ENCODE measurements around the gene ARHGAP22.
A peak's percentile ranks its signal among the peaks of the same experiment; 100 is the strongest.

Gene ARHGAP22

DNA sequence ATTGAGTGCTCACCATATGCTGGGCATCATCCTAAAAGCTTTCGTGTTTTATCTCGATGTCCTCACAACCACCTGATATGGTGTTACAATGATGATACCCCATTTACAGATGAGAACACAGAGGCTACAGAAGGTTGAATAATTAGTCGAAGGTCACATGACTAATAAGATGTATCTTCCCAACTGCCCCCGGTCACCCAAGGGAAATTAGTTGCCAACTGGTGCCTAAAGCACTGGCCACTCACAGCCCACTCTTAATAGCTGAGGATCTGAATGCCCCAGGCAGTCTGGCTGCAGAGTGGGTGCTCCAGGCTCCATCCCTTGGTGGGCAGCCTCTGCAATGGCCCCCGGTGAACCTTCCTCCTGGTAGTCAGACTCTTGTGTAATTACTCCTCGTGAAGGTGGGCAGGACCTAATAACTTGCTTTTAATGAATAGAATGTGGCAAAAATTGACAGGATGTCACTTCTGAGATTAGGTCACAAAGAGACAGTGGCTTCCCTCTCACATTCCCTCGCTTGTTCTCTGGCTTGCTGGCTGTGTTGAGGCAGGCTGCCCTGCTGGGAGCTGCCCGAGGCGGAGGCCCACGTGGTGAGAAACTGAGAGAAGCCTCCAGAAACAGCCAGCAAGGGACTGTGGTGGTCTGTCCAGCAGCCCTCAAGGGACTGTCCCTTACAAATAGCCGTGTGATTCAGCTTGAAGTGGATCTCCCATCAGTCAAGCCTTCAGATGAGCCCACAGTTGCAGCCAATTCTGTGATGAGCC is 109.4 kb downstream of the ARHGAP22 start:
- DNase-seq = no peak
- H3K4me2 ChIP-seq (ENCODE audit: low read depth, low read length) = no peak overlapping the region
- H3K4me3 ChIP-seq (ENCODE audit: low read length) = no peak overlapping the region
- H3K27me3 ChIP-seq (replicated peaks; ENCODE audit: insufficient read depth, low read length) = no peaks in the 10 kb centered on the region
- H3K9me2 ChIP-seq (replicated peaks; ENCODE audit: insufficient read depth, low read length) = no peaks in the 10 kb centered on the region
- peaks cover 12% of the 10 kb centered on the region for H3F3A ChIP-seq (ENCODE audit: insufficient read depth, low read length)
- no peaks in the 10 kb centered on the region for H3K36me3 ChIP-seq (replicated peaks; ENCODE audit: insufficient read depth, low read length)
- H3K9me3 ChIP-seq (replicated peaks; ENCODE audit: insufficient read depth, low read length) = no peaks in the 10 kb centered on the region
- TF ChIP-seq EZH2phosphoT487 (IDR thresholded peaks at IDR 0.05; ENCODE audit: low read length) (no peak), EZH2 (optimal IDR thresholded peaks at IDR 0.05; ENCODE audit: low read depth, low read length) (no peak)
- TF ChIP-seq, protein P1, sequence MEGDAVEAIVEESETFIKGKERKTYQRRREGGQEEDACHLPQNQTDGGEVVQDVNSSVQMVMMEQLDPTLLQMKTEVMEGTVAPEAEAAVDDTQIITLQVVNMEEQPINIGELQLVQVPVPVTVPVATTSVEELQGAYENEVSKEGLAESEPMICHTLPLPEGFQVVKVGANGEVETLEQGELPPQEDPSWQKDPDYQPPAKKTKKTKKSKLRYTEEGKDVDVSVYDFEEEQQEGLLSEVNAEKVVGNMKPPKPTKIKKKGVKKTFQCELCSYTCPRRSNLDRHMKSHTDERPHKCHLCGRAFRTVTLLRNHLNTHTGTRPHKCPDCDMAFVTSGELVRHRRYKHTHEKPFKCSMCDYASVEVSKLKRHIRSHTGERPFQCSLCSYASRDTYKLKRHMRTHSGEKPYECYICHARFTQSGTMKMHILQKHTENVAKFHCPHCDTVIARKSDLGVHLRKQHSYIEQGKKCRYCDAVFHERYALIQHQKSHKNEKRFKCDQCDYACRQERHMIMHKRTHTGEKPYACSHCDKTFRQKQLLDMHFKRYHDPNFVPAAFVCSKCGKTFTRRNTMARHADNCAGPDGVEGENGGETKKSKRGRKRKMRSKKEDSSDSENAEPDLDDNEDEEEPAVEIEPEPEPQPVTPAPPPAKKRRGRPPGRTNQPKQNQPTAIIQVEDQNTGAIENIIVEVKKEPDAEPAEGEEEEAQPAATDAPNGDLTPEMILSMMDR (IDR thresholded peaks at IDR 0.05; ENCODE audit: low read length) = no peak
- no peak overlapping the region for H2AFZ ChIP-seq (ENCODE audit: low read length)
- peaks cover 10% of the 10 kb centered on the region for H3K4me1 ChIP-seq (ENCODE audit: low read length)
- no peak overlapping the region for H3K9ac ChIP-seq (ENCODE audit: low read length)
- H3K79me2 ChIP-seq (ENCODE audit: low read length) = no peaks in the 10 kb centered on the region
- no peak overlapping the region for H3K27ac ChIP-seq (ENCODE audit: low read length)
- H4K20me1 ChIP-seq (ENCODE audit: insufficient read depth, low read length) = no peaks in the 10 kb centered on the region

DNA sequence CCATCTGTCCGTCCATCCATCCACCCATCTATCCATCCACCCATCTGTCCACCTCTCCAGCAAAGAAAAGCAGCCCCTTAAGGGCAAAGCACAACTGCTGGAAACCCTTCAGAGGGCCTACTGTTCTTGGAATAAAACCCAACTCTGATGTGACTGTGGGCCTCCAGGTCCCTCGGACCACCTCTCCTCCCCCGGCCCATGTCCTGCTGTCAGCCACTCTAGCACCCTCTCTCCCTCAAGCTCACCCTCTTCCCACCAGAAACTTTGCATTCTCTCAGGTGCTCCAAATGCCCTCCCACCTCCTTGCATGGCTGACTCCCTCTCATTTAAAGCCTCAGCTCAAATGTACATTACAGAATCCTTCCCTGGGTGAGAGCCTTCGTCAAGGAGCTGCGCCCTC is 110.3 kb downstream of the ARHGAP22 start:
- no peak overlapping the region for H3K4me3 ChIP-seq (ENCODE audit: low read length)
- H3K79me2 ChIP-seq (ENCODE audit: low read length) = no peaks in the 10 kb centered on the region
- peaks cover 10% of the 10 kb centered on the region for H3K4me1 ChIP-seq (ENCODE audit: low read length)
- no peaks in the 10 kb centered on the region for H3K9me2 ChIP-seq (replicated peaks; ENCODE audit: insufficient read depth, low read length)
- no peaks in the 10 kb centered on the region for H3K27me3 ChIP-seq (replicated peaks; ENCODE audit: insufficient read depth, low read length)
- no peaks in the 10 kb centered on the region for H4K20me1 ChIP-seq (ENCODE audit: insufficient read depth, low read length)
- TF ChIP-seq EZH2phosphoT487 (IDR thresholded peaks at IDR 0.05; ENCODE audit: low read length) (no peak), EZH2 (optimal IDR thresholded peaks at IDR 0.05; ENCODE audit: low read depth, low read length) (no peak)
- TF ChIP-seq, protein P1 (IDR thresholded peaks at IDR 0.05; ENCODE audit: low read length) = no peak
- H3K4me2 ChIP-seq (ENCODE audit: low read depth, low read length) = no peak overlapping the region
- H3F3A ChIP-seq (ENCODE audit: insufficient read depth, low read length) = peaks cover 12% of the 10 kb centered on the region
- no peak overlapping the region for H3K9ac ChIP-seq (ENCODE audit: low read length)
- H3K9me3 ChIP-seq (replicated peaks; ENCODE audit: insufficient read depth, low read length) = no peaks in the 10 kb centered on the region
- H3K27ac ChIP-seq (ENCODE audit: low read length) = no peak overlapping the region
- no peak for DNase-seq
- no peaks in the 10 kb centered on the region for H3K36me3 ChIP-seq (replicated peaks; ENCODE audit: insufficient read depth, low read length)
- no peak overlapping the region for H2AFZ ChIP-seq (ENCODE audit: low read length)

DNA sequence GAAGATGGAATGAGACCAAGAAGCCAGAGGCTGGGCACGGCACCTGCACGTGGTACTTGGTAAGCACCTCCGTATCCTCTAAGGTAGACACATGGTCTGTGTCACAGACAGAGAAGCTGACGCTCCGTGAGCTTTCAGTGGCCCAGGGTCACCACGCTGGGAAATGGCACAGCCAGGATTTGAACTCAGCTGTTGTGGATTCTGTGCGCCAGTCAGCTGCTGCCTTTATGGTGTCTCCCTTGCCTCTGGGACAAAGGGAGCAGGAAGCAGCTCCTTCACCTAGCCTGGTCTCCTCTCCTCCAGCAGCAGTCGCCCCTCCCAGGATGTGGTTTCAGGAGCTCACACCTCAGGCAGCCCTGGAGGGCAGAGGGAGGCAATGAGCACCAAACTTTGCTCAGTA is 110.8 kb downstream of the ARHGAP22 start:
- H3K4me3 ChIP-seq (ENCODE audit: low read length) = no peak overlapping the region; the same call in 1 of the 2 replicates

More for the DNA sequence above, 110.8 kb downstream of the ARHGAP22 start:
- no peaks in the 10 kb centered on the region for H3K36me3 ChIP-seq (replicated peaks; ENCODE audit: insufficient read depth, low read length)
- no peaks in the 10 kb centered on the region for H3K9me2 ChIP-seq (replicated peaks; ENCODE audit: insufficient read depth, low read length)
- 0 out of 2 replicates have a peak overlapping the region, but pooled peaks have one; percentile 19 for H2AFZ ChIP-seq (ENCODE audit: low read length)
- TF ChIP-seq, protein P1 (IDR thresholded peaks at IDR 0.05; ENCODE audit: low read length) = no peak
- no peak for TF ChIP-seq EZH2 (optimal IDR thresholded peaks at IDR 0.05; ENCODE audit: low read depth, low read length)
- TF ChIP-seq EZH2phosphoT487 (IDR thresholded peaks at IDR 0.05; ENCODE audit: low read length) = no peak
- DNase-seq = no peak
- H3K4me1 ChIP-seq (ENCODE audit: low read length) = peaks cover 10% of the 10 kb centered on the region
- H3K9me3 ChIP-seq (replicated peaks; ENCODE audit: insufficient read depth, low read length) = no peaks in the 10 kb centered on the region
- peak overlapping the region; percentile 47; the same call in 1 of the 2 replicates for H3K27ac ChIP-seq (ENCODE audit: low read length)
- H3K9ac ChIP-seq (ENCODE audit: low read length) = no peak overlapping the region
- H3F3A ChIP-seq (ENCODE audit: insufficient read depth, low read length) = peaks cover 12% of the 10 kb centered on the region
- no peaks in the 10 kb centered on the region for H3K79me2 ChIP-seq (ENCODE audit: low read length)
- peak overlapping the region; percentile 41; the same call in 1 of the 2 replicates for H3K4me2 ChIP-seq (ENCODE audit: low read depth, low read length)
- H4K20me1 ChIP-seq (ENCODE audit: insufficient read depth, low read length) = no peaks in the 10 kb centered on the region
- H3K27me3 ChIP-seq (replicated peaks; ENCODE audit: insufficient read depth, low read length) = no peaks in the 10 kb centered on the region

Measured in MM.1S (cell line).